KOPT-K1 (cell line): ENCODE results near the gene QRICH1.

Source experiments
- H3K27ac ChIP-seq: fragments of 200-600 bp; sonication (generic); 2 replicates; pipeline ENCODE4 v1.5.1; 2016; ENCODE audit warnings: antibody characterized with exemption, mild to moderate bottlenecking, low read depth, low read length; ENCODE audit not compliant: poor library complexity, severe bottlenecking
- H3K36me3 ChIP-seq: fragments of 200-600 bp; sonication (generic); 2 replicates; pipeline ENCODE4 v1.5.1; 2017; ENCODE audit warnings: antibody characterized with exemption, mild to moderate bottlenecking, low read length, moderate library complexity; ENCODE audit not compliant: insufficient read depth
- H3K9me3 ChIP-seq: fragments of 200-600 bp; sonication (generic); 2 replicates; pipeline ENCODE4 v1.5.1; 2017; ENCODE audit warnings: antibody characterized with exemption, low read length, mild to moderate bottlenecking; ENCODE audit not compliant: insufficient read depth, poor library complexity, severe bottlenecking

The QRICH1 gene, protein sequence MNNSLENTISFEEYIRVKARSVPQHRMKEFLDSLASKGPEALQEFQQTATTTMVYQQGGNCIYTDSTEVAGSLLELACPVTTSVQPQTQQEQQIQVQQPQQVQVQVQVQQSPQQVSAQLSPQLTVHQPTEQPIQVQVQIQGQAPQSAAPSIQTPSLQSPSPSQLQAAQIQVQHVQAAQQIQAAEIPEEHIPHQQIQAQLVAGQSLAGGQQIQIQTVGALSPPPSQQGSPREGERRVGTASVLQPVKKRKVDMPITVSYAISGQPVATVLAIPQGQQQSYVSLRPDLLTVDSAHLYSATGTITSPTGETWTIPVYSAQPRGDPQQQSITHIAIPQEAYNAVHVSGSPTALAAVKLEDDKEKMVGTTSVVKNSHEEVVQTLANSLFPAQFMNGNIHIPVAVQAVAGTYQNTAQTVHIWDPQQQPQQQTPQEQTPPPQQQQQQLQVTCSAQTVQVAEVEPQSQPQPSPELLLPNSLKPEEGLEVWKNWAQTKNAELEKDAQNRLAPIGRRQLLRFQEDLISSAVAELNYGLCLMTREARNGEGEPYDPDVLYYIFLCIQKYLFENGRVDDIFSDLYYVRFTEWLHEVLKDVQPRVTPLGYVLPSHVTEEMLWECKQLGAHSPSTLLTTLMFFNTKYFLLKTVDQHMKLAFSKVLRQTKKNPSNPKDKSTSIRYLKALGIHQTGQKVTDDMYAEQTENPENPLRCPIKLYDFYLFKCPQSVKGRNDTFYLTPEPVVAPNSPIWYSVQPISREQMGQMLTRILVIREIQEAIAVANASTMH

GRCh38 chr3:49093853-49094767, at the start of gene QRICH1:
TSS of gene QRICH1 (minus strand) at chr3:49094071. CDS start at chr3:49077017, 17,054 bp downstream.
- Histone ChIP-seq H3K9me3 (no peaks in the 10 kb centered on the region), H3K27ac (peak within 1 kb of the TSS; percentile 83), H3K36me3 (peaks cover 59% of the 10 kb centered on the region)

- Histone ChIP-seq H3K36me3 (no peaks in the 10 kb centered on the region), H3K9me3 (peaks cover 18% of the 10 kb centered on the region), H3K27ac (no peak overlapping the region)
Observed at GRCh38 chr3:49140080-49140479, 46.2 kb upstream of the QRICH1 start.

- H3K36me3 ChIP-seq, result no peaks in the 10 kb centered on the region
- H3K9me3 ChIP-seq, result no peaks in the 10 kb centered on the region
- H3K27ac ChIP-seq, result no peak overlapping the region
Observed at GRCh38 chr3:49135499-49135898, 41.6 kb upstream of the QRICH1 start.

- Histone ChIP-seq H3K36me3 (no peaks in the 10 kb centered on the region), H3K9me3 (no peaks in the 10 kb centered on the region), H3K27ac (no peak overlapping the region)
Observed at GRCh38 chr3:49134471-49135265, 40.8 kb upstream of the QRICH1 start.

- no peaks in the 10 kb centered on the region for H3K9me3 ChIP-seq
- H3K27ac ChIP-seq, result no peak overlapping the region
- no peaks in the 10 kb centered on the region for H3K36me3 ChIP-seq
Observed at GRCh38 chr3:49133226-49133951, 39.5 kb upstream of the QRICH1 start.

GRCh38 chr3:49132437-49133225, 38.8 kb upstream of the QRICH1 start, which contains the start of gene LAMB2:
TSS of gene LAMB2 (minus strand) at chr3:49133050. CDS start at chr3:49132867, 183 bp downstream.
- Histone ChIP-seq H3K27ac (no peak within 1 kb of the TSS), H3K9me3 (no peaks in the 10 kb centered on the region), H3K36me3 (no peaks in the 10 kb centered on the region)

- H3K27ac ChIP-seq, result no peak overlapping the region
- no peaks in the 10 kb centered on the region for H3K9me3 ChIP-seq
- no peaks in the 10 kb centered on the region for H3K36me3 ChIP-seq
Observed at GRCh38 chr3:49132073-49132436, 38.2 kb upstream of the QRICH1 start.

DNA sequence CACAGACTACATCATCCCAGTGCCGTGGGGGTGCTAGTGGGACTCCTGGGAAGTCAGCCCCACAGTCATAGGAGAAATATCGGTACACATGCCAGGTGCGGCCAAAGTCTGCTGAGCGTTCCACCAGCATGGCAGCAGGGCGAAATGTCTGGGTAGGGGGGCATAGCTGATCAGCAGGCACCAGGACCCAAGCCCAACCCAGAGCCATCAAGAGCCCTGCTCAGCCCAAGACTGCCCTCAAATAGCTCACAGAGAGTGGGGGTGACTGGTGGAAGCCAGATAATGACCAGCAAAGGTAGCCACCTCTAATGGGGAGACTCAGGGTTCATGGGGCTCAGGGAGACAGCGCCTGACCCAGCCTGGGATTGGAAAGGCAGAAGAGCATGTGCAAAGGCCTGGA, 37.7 kb upstream of the QRICH1 start:
- Histone ChIP-seq H3K36me3 (no peaks in the 10 kb centered on the region), H3K9me3 (no peaks in the 10 kb centered on the region), H3K27ac (no peak overlapping the region)

DNA sequence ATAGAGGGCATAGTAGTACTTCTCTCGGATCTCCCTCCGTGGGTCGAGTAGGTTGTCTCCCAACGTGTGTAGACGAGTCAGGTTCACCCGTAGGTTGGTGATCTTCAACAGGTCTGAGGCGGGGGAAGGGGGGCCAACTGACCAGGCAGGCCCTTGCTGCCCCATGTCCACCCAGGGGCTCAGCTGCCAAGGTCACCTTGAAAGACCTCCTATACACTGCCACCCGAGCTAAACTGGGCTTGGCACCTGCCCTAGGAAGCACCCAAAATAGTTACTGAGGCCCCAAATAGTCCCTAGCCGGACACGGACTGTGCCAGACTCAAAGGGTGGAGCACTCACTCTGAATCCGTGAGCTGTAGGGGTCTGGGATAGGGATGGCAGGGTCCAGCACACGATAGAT, 37.2 kb upstream of the QRICH1 start:
- H3K36me3 ChIP-seq, result no peaks in the 10 kb centered on the region
- H3K9me3 ChIP-seq, result no peaks in the 10 kb centered on the region
- H3K27ac ChIP-seq, result no peak overlapping the region

DNA sequence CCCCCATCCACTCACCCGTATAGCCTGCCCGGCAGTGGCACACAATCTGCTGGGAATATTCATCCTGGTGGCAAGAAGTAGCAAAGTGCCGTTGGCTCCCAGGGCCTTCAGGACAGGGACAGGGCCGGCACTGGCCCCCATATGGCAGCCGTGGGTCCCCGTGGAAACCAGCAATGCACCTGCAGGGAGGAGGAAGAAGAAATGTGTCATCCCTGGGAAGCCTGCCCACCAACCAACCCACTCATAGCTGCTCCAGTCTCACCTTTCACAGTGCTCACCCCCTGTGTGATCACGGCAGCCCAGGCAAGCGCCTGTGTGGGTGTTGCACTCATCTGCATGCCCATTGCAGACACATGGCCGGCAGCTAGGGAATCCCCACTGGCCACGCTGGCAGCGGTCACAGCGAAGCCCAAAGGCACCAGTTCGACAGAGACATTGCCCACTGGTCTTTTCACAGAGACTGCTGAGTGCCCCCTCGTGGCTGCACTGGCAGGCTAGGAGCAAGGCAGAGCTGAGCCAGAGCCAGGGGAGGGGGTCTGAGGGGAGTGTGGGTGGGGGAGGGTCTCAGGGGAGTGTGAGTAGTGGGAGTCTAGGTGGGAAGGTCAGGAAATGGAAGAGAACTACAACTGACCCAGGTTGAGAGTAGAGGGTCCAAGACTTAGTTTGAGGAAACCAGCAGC, 31.3 kb upstream of the QRICH1 start:
- Histone ChIP-seq H3K27ac (no peak overlapping the region), H3K36me3 (no peaks in the 10 kb centered on the region), H3K9me3 (no peaks in the 10 kb centered on the region)

- H3K27ac ChIP-seq, result no peak overlapping the region
- H3K36me3 ChIP-seq, result peaks cover under 1% of the 10 kb centered on the region; the same call in 1 of the 2 replicates
- H3K9me3 ChIP-seq, result no peaks in the 10 kb centered on the region
Observed at GRCh38 chr3:49124203-49124602, 30.3 kb upstream of the QRICH1 start.

DNA sequence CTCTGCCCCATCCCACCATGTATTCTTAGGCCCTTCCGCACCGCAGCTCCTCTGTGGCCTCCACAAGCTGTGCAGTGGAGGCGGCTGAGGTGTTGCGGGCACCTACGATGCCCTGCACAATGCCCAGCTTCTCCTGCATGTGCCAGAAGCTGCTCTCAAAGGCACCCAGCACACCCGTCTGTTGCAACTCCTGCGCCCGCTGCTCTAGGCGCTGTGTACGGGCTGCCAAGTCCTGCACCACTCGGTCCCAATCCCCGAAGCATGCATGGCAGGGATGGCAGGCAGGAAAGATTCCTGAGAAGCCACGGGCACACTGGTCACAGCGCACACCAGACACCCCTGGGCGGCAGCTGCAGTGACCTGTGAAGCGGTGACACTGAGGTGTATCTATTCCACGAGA, 29.8 kb upstream of the QRICH1 start:
- Histone ChIP-seq H3K9me3 (no peaks in the 10 kb centered on the region), H3K36me3 (peaks cover 5% of the 10 kb centered on the region), H3K27ac (no peak overlapping the region)
